GM19240 (cell line): Measurements from ENCODE around the gene RBPJL.

Experiments
- DNase-seq: peaks from one replicate; pipeline ENCODE4 v3.0.0; 2011; ENCODE audit warnings: low spot score; ENCODE audit not compliant: insufficient read length

The RBPJL gene, protein sequence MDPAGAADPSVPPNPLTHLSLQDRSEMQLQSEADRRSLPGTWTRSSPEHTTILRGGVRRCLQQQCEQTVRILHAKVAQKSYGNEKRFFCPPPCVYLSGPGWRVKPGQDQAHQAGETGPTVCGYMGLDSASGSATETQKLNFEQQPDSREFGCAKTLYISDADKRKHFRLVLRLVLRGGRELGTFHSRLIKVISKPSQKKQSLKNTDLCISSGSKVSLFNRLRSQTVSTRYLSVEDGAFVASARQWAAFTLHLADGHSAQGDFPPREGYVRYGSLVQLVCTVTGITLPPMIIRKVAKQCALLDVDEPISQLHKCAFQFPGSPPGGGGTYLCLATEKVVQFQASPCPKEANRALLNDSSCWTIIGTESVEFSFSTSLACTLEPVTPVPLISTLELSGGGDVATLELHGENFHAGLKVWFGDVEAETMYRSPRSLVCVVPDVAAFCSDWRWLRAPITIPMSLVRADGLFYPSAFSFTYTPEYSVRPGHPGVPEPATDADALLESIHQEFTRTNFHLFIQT

DNA sequence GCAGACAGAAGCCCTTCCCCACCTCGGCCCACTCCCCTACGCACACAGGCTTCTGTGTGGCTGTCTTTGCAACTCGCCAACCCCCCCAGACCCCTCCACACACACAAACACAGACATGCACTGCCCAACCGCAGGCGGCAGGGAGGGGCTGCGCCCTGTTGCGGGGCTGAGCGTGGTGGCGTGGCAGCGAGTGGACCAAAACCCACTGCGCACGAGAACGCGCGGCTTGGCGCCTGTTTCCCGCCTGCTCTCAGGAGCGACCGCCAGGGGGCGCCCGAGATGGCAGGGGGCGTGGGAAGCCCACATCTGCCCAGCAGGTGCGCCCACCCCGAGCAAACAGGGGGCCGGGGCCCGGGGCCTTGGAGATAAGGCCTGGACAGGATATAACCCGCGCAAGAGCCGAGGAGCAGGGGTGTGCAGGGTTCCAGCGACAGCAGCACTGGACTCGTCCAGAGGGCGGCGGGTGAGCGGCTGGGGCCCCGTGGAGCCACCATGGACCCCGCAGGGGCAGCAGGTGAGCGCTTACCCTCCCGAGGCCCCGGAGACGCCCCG, at the start of gene RBPJL:
Gene RBPJL (plus strand): TSS at position 410 of the 552 bp plus-strand sequence. CDS start 83 bp downstream, at position 493.
- no peak for DNase-seq

DNA sequence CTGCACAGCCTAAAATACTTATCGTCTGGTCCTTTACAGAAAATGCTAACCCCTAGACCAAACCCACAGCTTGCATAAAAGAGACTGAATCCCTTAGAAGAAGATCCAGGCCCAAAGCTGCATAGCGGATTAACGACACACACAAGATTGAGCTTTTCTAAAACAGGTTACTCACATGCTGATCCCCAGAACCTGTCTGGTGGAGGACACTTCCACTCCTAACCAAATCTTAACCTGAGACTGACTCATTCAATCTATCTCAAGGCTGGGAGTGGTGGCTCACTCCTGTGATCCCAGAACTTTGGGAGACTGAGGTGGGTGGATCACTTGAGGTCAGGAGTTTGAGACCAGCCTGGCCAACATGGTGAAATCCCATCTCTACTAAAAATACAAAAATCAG, 49.5 kb upstream of the RBPJL start:
- no peak for DNase-seq

DNA sequence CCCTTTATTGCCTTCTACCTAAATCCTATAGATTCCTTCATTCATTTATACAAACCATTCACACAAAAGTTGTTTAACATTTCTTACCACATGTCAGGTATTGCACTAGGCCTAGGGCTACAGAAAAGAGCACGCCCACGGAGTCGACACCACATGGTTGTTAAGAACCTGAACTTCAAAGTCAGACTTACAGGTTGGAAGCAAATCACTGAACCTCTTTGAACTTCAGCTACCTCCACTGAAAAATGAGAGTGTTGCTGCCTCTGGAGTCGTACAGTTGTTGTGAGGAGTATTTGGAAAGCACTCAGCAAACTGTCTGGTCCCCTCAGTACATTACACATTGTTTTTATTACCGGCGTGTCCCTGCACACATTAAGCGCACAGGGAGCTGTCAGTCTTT, 48.9 kb upstream of the RBPJL start:
- no peak for DNase-seq

DNA sequence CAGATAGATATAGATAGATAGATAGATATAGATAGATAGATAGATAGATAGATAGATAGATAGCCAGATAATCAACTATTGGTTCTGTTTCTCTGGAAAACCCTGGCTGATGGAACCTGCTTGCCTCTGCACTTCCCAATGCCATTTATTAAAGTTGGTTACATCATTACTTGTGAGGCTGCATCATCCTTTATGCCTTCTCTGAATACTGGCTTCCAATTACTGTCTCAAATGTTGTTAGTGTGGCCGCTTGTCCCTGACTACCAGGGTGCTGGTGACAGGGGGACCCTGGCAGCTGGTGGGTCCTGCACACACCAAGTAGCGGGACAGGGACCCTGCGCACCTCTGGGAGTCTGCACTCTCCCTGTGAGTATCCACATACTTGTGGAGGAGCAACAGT, 48.4 kb upstream of the RBPJL start:
- no peak for DNase-seq

DNA sequence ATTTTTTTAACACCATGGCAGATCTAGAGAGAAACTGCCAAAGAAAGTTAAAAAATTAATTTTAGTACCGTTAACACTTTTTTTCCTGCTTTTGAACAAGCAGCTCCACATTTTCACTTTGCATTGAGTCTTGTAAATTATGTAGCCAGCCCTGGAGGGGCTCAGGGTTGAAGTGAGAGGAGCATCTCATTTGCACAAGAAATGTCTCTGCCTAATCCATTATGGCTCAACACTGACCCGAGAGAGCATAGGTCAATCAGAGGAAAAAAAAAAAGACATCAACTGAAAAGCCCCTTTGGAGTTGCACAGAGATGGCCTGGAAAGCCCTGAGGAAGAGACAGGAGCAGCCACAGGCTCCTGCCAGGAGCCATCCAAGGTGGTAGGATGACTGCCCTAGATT, 48.0 kb upstream of the RBPJL start:
- DNase-seq: no peak

DNA sequence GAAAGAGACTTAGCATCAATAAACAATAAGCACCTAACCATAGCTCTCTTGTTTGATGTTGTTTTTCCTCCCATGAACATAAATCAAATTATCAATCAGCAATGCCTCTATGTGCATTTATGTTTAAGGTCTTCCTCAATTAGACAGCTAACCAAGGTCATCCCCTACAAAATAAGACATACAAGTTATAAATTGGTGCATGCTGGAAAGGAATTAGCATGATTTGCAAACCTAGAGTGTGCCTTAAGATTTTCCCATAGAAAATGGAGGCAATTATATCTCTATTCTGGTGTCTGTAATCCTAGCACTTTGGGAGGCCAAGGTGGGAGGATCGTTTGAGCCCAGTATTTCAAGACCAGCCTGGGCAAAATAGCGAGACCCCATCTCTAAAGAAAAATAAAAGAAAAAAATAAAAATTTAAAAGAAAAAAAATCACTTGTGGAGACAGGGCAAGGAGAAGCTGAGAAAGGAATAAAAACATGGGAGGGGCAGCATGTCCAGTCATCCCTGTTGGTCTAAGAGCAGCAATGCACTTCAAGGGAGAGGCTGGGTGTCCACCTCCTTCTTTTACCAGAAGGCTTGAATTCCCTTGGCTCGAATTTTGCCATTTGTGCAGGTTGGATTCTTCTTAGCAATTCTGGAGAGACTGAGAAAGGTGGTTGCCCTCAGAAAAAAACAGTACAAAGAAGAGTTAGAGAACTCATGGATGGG, 42.9 kb upstream of the RBPJL start:
- DNase-seq: no peak

DNA sequence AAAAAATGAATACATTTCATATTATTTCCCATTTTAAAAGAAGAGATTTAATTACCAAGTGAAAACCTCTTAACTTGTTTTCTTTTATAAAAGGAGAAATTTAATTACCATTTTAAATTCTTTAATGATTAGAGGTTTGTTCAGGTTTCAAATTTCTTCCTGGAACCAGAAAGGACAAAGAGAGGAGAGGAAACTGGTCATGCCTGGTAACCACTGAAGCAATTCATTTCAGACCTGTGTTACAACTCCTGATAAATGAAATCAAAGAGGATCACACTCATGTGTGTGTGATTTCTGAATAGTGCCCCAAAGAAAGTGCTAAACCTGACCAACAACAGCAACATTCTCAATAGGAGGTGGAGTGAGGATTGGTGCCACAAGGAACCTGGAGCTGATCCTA, 39.7 kb upstream of the RBPJL start:
- DNase-seq: no peak

DNA sequence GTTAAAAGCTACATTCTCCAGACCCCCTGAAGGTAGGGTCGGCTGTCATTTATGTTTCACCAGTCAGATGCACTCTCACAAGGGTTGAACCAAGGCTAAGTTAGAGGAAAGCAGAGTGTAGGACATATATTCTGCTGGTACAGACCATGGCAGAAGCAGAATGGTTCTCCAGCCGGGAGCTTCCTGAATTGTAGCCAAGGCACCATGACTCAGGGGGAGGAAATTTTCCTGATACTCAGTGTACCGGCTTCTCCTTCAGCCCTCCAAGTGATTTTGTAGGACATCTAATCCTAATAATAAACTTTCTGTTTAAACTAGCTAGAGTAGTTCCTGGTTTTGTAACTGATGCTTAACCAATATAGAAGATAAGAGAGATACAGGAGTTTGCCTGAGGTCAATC, 38.1 kb upstream of the RBPJL start:
- no peak for DNase-seq

DNA sequence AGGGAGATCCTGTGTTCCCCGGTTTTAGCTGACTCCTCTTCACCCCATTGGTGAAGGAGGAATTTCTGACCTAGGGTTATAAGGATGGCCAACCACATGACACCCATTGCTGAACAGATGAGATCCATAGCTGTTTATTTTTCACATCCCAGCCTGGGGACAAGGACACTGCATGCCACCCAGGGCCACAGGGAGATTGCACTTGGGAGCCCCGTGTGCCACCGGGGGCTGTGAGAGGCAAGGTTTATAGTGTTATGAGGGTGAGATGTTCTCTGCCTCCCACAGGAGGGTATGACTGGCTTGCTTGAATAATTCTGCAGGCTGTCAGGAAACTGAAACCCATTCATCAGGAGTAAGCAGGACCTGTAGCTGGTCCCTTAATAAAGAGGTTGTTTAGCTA, 37.6 kb upstream of the RBPJL start:
- DNase-seq: no peak

DNA sequence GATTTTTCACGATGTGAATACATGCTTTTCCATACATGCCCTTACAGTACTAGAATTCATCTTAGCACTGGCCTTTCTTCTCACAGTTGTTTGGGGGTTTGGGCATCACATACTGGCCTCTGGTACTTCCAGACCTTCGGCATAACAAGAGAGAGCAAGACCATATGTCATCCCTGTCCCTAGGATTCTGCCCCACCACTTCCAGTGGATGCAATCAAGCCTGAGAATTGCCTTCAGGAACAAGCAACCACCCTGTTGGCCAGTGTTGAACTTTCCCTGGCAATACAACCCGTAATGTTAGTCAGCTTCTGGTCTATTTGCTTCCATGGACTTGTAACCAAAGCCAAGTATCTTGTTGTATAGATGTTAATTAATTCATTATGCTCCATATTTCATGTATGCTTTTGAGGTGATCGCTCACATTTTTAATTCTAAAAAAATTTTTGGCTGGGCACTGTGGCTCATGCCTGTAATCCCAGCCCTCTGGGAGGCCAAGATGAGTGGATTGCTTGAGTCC, 36.8 kb upstream of the RBPJL start:
- DNase-seq: no peak

DNA sequence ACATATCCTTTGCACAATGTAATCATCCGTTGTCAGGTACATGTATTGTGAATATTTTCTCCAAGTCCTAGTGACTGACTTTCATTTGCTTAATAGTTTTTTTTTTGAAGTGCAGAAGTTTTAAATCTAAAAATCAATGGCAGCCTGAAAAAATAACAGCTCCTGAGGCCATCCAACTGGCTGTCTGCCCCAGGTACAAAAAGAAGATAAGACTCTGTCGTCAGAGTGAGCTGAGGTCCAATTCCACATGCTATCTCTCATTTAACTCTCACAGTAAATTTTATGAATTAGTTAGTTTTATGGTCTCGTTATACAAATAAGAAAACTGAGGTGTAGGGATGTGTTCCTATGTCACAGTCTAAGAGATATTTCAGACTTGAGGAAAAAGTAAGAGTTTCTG, 31.3 kb upstream of the RBPJL start:
- DNase-seq: no peak

DNA sequence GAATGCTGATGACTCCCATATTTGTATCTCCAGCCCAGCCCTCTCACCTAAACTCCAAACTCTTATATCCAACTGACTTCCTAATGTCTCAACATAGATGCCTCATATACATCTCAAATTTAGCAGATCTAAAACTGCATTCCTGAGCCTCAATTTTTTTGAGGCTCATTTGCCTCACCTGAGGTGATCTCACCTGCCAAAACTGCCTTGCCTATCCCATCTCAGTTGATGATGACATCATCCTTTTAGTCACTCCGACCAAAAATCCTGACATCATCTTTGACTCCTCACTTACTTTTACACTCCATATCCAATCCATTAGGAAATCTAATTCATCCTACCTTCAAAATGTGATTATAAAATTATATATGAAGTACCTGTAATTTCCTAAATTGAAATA, 26.6 kb upstream of the RBPJL start:
- no peak for DNase-seq

DNA sequence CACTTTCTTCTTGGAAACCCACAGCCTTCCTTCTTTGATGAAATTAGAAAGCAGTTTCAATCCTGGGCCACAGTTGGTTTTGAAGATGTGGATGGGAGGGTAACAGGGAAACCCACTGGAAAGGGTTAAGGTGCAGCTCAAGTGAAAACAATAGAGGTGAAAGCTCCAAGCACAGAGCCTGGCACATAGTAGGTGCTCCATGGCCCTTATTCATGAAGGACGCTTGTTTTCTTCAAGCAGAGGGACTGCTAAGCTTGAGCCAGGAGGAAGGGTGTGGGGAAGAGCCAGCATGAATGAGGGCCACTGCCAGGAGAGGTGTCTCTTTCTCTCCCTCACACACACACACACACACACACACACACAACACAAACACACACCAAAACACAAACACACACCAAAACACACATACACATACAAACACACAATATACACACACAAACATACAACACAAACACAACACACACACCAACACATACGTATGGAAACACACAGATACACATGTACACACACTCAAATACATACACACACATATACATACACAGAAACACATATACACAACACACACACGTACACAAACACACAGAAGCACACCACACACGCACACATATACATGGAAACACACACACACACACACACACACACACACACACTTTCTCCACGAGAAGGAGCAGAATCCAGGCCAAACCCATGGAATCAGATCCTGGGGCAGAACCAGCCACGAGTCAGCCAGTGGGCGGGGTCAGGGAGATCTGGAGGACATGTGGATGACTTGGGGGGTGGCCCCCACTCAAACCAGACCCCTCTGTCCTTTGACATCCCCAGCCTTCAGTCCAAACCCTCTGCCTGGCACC, 23.7 kb upstream of the RBPJL start:
- no peak for DNase-seq

DNA sequence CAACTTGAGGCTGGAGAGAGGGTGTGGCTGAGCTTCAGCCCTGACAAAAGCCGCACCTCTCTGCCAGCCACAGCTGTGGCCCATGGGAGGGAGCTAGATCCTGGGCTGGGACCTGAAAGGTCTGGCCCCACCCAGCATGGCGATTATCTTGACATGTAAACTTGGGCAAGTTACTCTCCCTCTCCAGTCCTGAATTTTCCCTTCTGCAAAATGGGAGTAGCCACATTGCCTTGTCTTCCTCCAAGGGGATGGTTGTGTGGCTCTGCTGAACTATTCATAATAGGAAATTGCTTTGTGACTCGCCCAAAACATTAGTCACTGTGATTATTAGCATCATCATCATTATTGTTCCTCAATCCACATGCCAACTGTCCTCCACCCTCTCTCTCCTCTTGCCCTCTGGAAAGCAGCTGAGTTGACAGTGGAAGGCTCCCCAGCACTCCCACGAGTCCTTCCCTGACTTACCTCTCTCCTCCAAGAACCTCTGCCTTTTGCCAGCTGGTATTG, 23.0 kb upstream of the RBPJL start:
- no peak for DNase-seq

DNA sequence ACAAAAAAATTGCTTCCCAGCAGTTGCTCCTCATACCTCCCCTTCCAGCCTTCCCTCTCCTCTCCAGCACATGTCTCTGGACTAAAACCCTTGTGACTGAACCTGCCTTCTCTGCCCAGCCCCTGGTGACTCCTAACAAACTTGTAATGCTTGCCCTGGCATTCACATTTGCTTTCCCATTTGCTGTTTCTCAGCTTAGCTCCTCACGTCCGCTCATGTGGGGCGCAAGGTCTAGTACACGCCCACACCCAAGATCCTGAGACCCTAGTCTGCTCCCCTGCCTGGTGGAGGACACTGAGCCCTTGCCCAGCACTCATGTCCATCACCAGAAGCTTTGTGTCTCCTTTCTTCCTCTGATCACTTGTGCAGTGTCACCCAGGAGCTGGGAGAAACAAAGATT, 18.3 kb upstream of the RBPJL start:
- DNase-seq: no peak

DNA sequence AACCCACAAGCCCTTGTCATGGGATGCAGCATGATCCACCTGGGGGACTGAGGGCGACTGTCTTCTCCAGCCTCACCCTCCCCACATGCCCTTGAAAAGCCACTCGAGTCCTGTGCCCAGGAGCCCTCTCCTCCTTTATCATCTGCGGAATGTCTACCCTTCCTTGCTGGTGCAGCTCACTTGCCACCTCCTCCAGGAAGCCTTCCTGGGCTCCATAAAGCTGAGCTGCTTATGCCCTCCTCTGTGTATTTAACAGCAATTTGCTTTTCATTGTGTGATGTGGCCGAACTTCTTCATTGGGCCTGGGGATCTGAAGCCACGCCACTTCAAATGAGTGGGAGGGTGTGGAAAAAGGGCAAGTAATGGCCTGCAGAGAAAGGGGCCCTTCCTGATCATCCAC, 17.8 kb upstream of the RBPJL start:
- DNase-seq: no peak

DNA sequence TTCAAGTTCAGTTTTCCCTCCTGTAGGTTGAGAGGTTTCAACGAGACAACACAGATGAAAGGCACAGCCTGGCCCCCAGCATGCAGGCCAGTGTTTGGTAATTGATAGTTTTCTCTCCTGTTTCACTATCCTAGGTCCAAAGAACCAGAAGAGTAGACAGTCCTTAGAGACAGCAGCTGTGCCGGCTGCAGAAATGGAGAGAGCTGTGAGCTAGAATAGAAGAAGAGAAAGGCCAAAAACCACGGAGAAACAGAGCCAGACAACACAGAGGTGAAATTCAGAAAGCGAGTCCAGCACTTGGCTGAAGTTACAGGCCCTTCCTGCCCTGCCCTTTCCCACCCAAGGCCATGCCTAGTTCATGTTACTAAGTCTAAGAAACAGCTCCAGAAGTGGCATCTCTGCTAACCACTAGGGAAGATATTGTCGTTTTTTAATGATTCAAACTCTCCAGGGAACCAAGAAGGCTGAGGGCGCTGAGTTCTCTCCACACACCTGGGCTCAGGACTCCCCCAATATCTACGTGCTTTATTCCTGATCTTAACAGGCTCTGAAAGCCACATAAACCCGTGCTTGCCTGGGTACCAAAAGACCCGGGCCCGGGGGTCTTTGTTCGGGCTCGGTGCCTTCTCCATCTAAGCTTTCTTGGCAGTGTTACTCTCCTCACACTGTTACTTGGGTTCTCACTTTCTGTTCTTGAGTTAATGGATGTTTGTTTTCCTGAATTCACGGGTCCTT, 16.5 kb upstream of the RBPJL start:
- DNase-seq: no peak

DNA sequence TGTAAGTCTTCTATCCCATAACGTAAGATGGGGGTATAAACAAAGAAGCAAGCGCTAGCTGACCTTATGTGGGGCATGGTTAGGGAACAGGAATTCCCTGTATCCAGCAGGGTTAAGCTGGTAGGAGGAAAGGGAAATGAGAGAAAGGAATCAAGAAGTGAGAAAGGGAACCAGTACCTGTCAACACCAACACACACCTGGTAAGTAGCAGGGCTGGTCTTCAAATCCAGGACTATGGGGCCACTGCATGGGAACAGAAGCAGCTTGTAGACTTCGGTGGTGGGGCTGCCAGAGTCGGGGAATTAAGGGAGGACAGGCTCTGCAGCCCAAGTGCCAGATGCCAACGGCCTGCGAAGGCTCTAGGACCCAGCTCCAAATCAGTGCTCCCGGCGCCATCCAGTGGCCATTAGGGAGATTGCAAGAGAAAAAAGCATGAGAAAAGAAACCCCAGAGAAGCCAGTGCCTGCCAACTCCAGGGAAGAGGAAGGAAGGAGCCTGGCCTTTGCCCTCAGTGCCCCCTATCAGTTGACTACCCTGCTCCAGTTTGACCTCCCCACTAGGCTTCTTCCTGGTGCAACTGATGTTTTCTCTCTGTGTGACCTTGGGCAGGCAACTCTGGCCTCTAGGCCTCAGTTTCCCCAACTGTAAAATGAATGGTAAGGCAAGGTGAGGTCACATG, 15.8 kb upstream of the RBPJL start:
- DNase-seq: peak; percentile 79

DNA sequence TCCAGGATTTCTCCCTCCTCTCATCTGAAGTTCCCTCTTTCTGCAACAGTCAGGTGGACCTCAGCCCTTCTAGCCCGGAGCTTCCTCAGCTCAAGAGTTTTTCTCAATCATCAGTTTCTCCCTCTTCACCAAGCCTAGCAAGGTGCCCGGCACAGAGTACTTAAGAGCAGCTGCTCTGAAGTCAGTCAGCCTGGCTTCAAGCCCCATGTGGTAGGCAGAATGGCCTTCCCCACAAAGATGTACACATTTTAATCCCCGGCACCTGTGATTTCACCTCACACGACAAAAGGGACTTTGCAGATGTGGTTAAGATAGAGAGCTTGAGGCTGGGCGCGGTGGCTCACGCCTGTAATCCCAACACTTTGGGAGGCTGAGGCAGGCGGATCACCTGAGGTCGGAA, 15.1 kb upstream of the RBPJL start:
- DNase-seq: no peak

DNA sequence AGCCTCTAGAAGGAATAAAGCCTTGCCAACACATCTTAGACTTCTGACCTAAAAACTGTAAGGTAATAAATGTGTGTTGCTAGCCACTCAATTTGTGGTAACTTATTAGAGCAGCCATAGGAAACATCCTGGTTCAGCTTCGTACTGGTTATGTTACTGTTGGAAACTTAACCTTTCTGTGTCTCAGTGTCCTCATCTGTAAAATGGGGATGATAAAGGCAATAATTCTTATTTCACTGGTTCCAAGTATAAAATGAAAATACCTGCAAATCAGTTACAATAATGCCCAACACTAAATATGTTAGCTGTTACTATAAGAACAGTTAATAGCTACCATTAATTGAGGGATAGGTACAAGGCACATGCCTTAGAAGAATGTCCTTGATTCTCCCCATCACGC, 14.3 kb upstream of the RBPJL start:
- no peak for DNase-seq
